ENCODE results near the gene FTSJ3.
"Not testable (repeated sequence)": the region's sequence is repeated elsewhere in the genome, so short reads cannot be mapped to it uniquely, and the experiment has no call there.

Gene FTSJ3

DNA sequence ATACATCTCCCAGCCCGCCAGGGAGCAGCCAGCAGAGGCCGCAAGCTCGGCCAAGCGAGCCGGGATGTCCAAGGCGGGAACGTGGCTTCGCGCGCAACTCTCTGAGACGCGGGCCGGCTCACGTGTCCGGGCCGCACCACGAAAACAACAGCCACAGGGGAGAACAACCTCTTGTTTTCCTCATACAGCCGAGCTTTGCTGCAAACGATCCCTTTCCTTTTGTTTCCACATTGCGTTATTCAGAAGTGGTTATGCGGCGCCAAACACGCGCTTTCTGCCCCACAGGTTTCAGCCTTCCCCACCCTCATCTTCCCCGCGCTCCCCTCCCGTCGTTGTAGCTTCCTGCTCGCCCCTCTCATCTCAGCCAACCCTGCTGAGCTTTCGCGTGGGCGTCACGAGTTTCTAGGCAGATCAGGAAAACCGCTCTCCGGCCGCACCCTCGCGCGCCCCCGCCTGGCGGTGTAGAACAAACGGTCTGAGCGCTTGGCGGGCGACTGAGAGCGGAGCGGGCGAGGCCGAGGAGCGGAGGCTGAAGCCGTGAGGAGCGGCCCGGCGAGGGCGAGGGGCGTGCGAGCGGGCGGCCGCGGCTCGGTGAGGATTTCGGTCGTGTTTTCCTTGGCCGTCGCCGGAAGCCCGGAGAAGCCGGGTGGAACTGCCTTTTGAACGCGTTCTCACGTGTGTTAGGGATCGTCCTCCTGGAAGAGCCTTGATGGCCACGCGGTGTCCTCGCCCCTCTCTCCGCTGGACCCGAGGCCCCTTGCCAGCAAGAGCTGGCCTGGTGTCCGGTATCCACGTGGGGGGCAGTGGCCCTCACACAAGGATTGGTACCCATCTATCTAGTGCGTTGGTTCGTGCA is 21.6 kb upstream of the FTSJ3 start:
- peak overlapping the region; percentile 47 to 55 for H3K4me3 ChIP-seq (ENCODE audit: low read depth in 1 of 2, low read length in 1 of 2)
- TF ChIP-seq, protein P1, sequence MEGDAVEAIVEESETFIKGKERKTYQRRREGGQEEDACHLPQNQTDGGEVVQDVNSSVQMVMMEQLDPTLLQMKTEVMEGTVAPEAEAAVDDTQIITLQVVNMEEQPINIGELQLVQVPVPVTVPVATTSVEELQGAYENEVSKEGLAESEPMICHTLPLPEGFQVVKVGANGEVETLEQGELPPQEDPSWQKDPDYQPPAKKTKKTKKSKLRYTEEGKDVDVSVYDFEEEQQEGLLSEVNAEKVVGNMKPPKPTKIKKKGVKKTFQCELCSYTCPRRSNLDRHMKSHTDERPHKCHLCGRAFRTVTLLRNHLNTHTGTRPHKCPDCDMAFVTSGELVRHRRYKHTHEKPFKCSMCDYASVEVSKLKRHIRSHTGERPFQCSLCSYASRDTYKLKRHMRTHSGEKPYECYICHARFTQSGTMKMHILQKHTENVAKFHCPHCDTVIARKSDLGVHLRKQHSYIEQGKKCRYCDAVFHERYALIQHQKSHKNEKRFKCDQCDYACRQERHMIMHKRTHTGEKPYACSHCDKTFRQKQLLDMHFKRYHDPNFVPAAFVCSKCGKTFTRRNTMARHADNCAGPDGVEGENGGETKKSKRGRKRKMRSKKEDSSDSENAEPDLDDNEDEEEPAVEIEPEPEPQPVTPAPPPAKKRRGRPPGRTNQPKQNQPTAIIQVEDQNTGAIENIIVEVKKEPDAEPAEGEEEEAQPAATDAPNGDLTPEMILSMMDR (IDR thresholded peaks at IDR 0.05), result peak; percentile 79
- peak overlapping the region; percentile 82 for H3K27ac ChIP-seq
- H3K4me1 ChIP-seq (ENCODE audit: control insufficient read depth in 1 of 2, insufficient read depth in 1 of 2, low read depth in 1 of 2, low read length in 1 of 2), result peaks cover 6 to 8% of the 10 kb centered on the region in 2 experiments
- no peaks in the 10 kb centered on the region for H3K9me3 ChIP-seq
- peaks cover 17% of the 10 kb centered on the region for H3K27me3 ChIP-seq
- no peaks in the 10 kb centered on the region for H3K36me3 ChIP-seq

DNA sequence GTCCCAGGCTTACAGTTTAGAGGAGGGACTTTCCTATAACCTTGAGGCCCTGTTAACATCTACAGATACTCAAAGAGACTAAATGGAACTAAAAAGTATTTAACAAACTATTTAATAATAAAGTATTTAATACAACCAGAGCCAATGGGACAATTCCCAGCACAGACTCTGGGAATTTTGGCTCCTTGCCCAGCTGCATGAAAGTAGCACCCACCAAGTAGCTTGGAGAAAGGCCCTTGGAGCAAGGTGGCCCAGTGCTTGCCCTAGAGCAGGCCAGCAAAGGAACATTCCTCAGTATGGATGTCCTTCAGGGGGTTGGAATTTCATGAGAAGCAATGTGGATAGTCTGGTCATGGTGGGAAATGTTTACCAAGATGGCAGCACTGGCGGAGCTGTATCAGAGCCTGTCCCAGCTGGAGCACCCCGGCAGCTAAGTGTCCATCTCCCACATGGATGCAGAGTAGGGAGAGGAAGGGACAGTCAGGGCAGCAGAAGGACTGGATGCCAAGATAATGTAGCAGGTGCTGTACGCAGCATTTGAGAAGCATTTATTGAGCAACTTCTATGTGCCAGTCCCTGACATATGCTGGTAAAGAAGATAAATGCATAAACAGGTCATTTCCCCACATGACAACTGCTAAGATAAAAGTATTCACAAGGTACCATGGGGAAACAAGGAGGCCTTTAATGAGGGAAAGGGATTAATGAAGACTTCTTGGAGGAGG is 20.2 kb upstream of the FTSJ3 start:
- Histone ChIP-seq H3K9me3 (no peaks in the 10 kb centered on the region), H3K27ac (no peak overlapping the region), H3K36me3 (no peaks in the 10 kb centered on the region), H3K4me1 (ENCODE audit: control insufficient read depth in 1 of 2, insufficient read depth in 1 of 2, low read depth in 1 of 2, low read length in 1 of 2) (peaks cover 14 to 18% of the 10 kb centered on the region in 2 experiments), H3K4me3 (ENCODE audit: low read depth in 1 of 2, low read length in 1 of 2) (no peak overlapping the region), H3K27me3 (peaks cover 6% of the 10 kb centered on the region)
- TF ChIP-seq, protein P1 (IDR thresholded peaks at IDR 0.05), result no peak

DNA sequence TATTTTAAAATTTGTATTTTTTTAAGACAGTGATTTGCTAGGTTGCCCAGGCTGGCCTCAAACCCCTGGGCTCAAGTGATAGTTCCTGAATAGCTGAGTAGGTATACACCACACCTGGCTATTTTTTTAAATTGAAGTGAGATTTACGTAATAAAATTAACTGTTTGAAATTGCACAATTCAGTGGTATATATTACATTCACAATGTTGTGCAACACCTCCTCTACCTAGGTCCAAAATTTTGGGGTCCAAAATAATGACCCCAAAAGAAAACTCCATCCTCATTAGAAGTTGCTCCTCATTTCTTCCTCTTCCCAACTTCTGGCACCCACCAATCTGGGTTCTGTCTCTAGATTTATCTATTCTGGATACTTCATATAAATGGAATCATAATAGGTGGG is 18.0 kb upstream of the FTSJ3 start:
- Histone ChIP-seq H3K9me3 (no peaks in the 10 kb centered on the region), H3K36me3 (no peaks in the 10 kb centered on the region), H3K27ac (no peak overlapping the region), H3K4me3 (ENCODE audit: low read depth in 1 of 2, low read length in 1 of 2) (no peak overlapping the region), H3K27me3 (no peaks in the 10 kb centered on the region), H3K4me1 (ENCODE audit: control insufficient read depth in 1 of 2, insufficient read depth in 1 of 2, low read depth in 1 of 2, low read length in 1 of 2) (peaks cover 31 to 35% of the 10 kb centered on the region in 2 experiments)
- TF ChIP-seq, protein P1 (IDR thresholded peaks at IDR 0.05), result no peak

DNA sequence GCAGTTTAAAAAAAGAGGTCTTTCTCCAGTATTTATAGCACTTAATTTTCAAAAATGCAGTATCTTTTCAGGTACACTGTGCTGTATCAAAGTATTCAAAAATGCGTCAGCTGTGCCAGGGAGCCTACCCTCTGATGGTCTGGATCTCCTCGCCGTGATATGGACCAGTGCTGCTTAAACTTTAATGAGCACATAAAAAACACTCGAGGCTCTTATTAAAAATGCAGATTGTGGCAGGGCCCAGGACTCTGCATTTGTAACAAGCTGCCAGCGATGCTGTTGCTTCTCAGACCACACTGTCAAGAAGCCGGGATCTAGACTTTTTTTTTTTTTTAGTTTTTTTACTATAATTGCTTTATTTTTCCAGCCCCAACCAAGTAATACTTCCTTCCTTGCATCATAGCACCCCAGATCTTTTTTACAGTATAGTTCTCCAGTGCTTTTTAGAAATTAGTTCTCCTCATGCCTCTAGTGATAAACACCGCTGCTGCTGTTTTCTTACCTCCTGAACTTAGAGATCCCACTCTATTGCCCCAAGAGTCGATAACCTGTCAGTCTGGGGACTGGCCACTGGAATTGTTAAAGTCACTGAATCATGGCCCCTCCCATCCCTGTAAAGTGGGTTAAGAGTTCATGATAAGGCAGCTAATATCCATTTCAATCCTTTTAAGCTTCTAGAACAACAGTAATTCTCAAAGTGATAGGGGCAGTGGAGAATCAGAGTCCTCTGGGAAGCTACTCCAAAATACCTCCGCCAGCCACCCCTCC is 16.6 kb upstream of the FTSJ3 start:
- Histone ChIP-seq H3K27ac (peak overlapping the region; percentile 95), H3K9me3 (no peaks in the 10 kb centered on the region), H3K4me3 (ENCODE audit: low read depth in 1 of 2, low read length in 1 of 2) (peak overlapping the region; percentile 89 to 92), H3K36me3 (no peaks in the 10 kb centered on the region), H3K4me1 (ENCODE audit: control insufficient read depth in 1 of 2, insufficient read depth in 1 of 2, low read depth in 1 of 2, low read length in 1 of 2) (peaks cover 43 to 47% of the 10 kb centered on the region in 2 experiments), H3K27me3 (no peaks in the 10 kb centered on the region)
- TF ChIP-seq, protein P1 (IDR thresholded peaks at IDR 0.05), result no peak

DNA sequence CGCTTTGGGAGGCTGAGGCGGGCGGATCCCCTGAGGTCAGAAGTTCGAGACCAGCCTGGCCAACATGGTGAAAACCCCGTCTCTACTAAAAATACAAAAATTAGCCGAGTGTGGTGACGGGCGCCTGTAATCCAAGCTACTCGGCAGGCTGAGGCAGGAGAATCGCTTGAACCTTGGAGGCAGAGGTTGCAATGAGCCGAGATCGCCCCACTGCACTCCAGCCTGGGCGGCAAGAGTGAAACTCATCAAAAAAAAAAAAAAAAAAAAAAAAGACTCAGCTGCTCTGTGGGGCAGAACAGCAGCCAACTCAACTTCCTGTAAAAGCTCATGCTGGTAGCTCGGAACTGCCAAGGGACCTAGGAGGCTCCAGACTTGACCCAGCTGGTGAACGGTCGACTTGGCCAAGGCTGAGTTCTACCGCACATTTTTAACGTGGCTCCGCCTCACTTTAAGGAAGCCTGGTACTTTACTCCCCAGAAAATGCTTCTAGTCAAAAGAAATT is 16.0 kb upstream of the FTSJ3 start:
- H3K27ac ChIP-seq, result peak overlapping the region; percentile 95
- not testable (repeated sequence) for H3K27me3 ChIP-seq, H3K9me3 ChIP-seq, H3K36me3 ChIP-seq
- peaks cover 45 to 48% of the 10 kb centered on the region in 2 experiments for H3K4me1 ChIP-seq (ENCODE audit: control insufficient read depth in 1 of 2, insufficient read depth in 1 of 2, low read depth in 1 of 2, low read length in 1 of 2)
- peak overlapping the region; percentile 89 to 92 for H3K4me3 ChIP-seq (ENCODE audit: low read depth in 1 of 2, low read length in 1 of 2)

All from neutrophil (primary cell).